GM19452 (cell line): ENCODE results near the gene ACTR1B.
"Not testable (repeated sequence)": the region's sequence is repeated elsewhere in the genome, so short reads cannot be mapped to it uniquely, and the experiment has no call there.

Experiments
- ATAC-seq: cut with Tn5 transposase; IDR thresholded peaks from one replicate; pipeline ENCODE4 v1.9.1; 2021; ENCODE audit not compliant: unreplicated experiment

The ACTR1B gene

DNA sequence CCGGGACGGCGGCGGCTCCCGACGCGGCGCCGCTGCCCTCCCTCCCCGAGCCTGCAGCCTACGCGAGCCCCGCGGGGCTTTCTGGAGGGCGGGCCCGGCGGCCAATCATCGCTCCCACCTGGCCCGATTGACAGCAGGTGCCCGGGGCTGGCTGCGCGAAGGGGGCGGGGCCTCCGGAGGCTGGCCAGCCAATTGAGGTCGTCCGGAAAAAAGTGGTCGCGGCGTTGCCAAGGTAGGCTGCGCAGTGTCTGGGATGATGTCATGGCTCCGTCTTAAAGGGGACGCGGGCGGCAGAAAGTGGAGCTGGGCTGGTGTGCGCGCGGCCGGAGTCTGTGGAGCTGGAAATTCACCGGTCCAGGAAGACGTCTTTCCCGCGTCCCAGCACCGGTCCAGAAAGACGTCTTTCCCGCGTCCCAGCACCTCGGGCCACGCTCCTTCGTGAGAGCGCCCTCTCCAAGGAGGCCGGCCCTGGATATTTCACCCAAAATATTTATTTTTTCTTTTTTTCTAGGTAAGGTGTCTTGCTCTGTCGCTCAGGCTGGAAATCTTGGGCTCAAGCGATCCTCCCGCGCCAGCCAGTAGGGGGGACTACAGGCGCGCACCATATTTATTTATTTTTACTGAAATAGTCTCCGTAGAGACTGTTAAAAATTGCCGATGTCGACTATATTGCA, at the start of gene ACTR1B:
Gene ACTR1B, minus strand, starts transcription at position 83 of the 674 bp plus-strand sequence. CDS start 154 bp downstream, outside the sequence.
- peak; percentile 82 for ATAC-seq

DNA sequence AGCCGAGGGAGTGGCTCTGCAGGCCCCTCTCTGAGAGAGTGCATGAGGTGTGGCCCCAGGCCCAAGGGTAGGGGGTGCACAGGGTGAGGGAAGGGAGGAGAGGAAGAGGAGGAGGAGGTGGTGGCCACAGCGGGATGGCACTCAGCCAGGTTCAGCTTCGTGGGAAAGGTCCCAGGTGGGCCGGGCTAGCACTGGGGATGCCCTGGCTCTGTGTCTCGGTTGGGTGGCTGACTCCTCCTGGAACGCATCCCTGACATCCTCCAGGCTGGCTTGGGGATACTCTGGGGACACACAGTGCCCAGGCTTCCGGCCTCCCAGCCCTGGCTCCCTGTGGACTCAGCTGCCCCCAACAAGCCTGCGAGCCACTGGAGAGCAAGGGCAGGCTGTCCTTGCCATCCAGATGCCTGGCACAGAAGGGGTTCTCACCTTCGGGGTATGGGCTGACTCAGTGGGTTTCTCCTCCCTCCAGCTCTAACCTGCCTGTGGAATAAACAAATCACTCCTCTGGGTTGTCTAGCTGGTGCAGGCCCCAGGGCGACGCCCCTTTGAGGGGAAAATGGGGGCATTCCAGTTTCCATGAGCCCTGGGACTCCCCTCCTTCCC, 49.0 kb upstream of the ACTR1B start:
- no peak for ATAC-seq

DNA sequence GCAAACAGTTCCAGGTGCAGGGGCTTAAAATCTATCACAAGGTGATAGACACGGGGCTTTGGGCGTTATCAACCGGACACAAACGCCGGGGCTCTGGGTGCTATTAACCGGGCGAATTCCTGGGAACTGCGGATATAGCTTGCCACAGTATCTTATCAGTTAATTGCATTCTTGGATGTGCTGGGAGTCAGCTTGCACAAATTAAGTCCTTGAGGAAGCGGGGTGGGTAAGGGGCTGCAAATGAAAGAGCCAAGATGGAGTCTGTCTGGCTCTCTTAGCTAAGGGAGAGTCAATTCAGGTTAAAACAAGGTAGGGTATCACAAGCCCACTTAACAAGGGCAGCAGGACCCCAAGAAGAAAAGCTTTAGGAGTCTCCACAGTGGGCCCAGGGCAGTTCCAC, 48.3 kb upstream of the ACTR1B start:
- ATAC-seq, result not testable (repeated sequence)

DNA sequence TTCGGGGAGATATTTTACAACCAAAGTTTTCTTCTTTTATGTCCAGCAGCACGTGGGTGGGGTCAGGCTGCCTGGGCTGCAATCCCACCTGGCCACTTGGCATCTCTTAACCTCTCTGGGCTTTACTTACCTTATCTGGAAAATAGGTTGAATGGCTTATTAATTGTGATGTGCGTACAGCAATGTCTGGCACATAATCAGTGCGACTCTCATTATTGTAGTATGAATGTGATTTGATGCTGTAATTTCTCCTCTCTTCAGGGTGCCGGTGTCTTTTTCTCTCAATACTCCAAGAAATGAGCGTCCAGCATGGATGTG, 47.5 kb upstream of the ACTR1B start:
- ATAC-seq, result no peak

DNA sequence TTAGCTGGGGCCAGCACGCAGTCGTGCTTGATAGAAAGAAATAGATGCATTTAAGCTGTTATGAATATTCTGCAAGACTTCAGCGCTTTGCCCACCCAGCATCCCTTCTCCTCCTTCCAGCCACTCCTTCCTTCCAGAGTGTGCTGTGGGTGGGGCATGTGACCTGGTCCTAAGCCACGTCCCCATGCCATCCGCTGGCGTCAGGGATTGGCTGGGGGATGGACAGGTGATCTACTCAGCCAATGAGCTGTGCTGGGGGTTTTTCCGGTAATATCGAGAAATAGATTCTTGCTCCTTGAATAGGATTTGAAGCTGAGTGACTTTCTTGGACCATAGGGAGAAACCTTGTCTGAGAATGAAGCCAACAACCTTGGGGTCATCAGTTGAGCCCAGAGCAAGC, 44.8 kb upstream of the ACTR1B start:
- ATAC-seq, result no peak

DNA sequence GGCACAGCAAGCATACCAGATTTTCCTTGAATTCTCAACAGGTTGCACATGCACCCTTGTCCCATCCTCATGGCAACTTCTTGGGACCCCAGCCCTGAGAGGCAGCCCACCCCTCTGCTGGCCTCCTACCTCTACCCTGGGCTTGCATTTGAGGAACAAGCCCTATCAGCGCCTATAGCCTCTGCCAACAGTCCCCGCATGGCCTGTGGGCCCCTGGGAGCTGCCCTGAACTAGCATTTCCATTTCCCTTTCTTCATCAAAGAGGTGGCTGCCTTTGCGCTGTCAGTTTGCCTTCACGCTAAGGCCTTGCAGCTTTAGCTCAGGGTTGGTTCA, 44.2 kb upstream of the ACTR1B start:
- ATAC-seq, result no peak

DNA sequence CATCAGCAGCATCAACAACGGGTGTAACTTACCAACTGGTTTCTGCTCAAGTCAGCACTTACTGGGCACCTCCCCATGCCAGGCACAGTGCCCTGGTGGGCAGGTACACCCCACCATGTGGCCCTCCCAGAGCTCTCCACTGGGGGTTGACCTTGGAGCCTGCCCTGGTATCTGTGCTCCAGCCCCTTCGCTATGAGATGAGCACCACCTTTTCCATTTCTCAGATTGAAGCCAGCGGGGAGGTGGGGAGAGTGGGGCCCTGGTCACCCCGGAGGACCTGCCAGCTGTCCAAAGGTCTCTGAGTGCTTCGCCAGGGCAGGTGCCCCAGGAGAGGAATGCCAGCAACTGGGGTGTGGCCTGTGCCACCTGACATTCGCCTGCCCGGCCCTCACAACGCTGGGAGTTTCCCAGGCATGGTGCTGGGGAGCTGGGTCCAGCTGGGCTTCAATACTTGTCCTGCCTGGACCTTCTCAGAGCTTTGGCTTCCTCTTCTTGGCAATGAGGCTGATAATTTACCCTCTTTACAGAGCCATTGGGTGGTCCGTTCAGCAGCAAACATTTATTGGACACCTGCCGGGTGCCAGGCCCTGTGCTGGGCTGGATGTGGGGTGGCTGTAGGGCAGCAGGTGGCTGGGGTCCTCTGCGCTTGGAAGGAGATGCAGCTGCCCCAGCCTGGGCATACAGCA, 43.7 kb upstream of the ACTR1B start:
- ATAC-seq, result no peak

DNA sequence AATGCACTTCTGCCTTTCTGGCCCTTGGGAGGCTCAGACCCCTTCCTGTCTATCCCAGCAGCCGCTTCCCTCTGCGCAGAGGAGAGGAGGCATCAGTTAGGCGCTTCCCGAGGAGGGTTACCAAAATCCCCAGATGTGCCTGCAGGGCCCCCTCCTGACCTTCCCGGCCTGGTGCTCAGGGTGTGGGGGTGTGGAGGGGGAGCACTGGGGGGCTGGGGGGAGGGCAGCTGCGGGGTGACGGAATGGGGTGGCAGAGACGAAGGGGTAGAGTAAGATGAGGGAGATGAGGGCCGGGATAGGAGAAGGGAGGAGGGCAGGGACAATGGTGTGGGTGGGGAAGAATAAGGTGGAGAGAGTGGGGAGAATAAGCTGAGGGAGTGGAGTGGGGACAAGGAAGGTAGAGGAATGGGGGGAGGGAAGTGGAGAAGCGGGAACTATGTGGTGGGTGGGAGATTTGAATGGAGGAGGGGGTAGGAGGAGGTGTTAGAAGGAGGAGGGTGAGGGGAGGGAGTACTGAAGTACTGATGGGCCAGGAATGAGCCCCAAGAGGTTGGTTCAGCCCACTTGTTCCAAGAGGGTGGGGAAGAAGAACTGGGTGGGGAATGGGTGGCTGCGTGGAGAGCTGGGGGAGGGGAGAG, 43.0 kb upstream of the ACTR1B start:
- ATAC-seq, result no peak

DNA sequence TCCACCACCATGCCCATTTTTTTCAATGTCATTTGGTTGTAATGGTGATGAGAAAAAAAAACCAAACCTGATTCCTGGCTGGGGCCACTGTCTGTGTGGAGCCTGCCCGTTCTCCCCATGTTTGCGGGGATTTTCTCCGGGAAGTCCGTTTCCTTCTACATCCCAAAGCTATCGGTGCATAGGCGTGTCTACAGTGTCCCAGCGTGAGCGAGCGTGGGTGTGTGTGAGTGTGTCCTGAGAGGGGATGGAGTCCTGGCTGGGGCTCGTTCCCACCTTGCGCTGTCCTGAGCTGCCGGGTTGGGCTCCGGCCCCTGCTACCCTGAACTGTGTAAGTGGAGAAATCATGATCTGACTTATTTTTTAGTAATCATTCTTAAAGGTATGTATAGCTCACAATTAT, 42.3 kb upstream of the ACTR1B start:
- no peak for ATAC-seq

DNA sequence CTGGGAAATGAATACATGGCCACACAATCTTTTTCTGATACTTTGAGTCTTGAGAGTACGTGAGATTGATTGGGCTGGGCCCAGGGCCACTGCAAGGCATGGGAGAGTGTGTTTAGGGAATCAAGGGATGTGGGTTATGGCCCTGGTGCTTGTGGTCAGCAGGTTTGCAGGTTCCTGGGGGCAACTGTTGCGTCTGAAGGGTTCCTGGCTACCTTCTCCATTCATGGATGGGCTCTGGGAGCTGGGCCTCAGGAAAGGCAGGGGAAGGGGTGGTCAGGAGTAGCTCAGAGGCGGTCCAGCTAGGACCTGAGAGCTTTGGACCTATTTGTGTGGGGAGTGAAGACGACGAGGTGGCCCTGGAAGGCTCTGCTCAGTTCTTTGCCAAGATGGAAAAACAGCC, 41.1 kb upstream of the ACTR1B start:
- ATAC-seq, result no peak

DNA sequence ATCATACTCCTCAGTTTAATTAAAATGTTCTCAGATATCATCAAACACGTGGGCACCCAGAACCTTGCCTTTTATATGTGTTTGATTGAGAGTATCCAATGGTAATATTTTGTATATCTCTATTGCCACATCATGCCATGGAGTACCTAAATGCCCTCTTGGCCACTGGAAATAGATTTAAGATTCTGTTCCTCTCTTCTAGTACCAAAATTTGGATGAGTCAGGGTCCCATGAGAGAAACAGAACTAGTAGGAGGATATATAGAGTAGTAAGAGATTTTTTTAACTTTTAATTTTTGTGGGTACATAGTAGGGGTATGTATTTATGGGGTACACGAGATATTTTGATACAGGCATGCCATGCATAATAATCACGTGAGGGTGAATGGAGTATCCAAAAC, 39.9 kb upstream of the ACTR1B start:
- ATAC-seq, result no peak

DNA sequence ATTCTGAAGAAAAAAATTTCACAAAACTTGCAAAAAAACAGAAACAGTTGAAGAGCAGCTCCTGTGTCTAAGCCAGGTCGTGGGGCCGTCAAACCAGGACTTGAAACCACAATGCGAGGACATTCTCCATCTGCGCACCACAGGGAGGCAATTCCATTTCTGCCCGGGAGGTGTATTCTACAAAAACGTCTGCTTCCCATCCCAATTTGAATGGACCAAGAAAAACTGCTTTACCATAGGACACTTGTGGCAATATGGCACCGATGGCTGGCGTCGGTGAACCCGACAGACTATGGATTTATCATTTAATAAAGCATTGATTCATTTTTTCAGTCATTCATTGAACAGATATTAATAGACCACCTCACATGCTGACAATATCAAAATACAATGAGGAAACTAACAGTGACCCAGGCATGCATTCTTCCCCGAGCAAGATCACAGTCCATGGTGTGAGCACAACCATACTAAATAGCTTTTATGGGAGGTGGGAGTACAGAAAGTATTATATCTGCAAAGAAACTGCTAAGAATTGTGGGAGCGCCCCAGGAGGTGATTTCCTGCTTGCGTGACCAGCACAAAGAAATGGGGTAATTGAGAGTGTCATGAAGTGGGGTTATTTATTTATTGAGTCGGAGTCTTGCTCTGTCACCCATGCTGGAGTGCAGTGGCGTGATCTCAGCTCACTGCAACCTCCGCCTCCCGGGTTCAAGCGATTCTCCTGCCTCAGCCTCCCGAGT, 39.1 kb upstream of the ACTR1B start:
- ATAC-seq, result no peak

DNA sequence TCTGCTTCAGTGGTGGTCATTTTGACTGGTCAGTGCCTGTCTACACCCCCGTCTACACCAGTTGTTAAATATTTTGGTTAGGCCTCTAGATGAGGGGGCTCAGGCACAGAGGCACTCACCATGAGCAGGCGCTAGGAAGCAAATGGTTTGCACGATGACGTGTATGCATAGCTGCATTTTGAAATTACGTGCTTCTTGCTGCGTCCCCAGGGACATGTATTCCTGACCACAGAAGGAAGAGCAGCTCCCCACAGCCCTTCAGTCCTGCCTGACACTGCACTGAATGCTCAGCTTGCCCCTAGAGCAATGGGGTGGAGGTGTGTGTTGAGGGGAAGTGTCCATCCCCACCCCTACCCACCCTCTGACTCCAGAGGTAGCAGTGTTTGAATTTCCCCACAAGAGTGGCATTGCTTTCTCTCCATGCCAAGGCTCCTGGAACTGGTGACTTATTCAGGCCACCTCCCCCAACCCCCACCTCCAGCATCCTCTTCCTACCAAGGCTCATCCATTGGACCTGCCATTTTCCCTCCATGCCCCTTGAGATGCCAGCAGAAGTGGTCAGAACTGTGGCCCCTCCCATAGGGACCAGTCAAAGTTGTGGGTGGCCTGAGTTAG, 38.1 kb upstream of the ACTR1B start:
- no peak for ATAC-seq

DNA sequence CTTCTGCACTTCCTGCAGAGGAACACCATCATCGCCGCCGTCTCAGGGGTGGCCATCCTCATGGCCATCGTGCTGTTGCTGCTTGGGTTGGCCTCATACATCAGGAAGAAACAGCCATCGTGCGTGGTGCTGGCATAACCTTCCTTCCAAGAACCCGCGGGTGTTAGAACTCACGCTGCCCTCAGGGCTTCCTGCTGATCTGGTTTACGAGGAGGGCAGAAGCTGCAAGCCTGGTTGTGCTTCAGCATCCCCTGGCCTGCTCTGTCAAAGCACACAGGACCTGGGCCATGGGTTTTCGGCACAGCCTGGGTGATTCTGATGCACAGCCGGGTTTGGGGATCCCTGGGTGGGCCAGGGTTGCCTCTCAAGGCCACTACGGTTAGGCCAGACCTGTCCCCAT, 37.3 kb upstream of the ACTR1B start:
- no peak for ATAC-seq

DNA sequence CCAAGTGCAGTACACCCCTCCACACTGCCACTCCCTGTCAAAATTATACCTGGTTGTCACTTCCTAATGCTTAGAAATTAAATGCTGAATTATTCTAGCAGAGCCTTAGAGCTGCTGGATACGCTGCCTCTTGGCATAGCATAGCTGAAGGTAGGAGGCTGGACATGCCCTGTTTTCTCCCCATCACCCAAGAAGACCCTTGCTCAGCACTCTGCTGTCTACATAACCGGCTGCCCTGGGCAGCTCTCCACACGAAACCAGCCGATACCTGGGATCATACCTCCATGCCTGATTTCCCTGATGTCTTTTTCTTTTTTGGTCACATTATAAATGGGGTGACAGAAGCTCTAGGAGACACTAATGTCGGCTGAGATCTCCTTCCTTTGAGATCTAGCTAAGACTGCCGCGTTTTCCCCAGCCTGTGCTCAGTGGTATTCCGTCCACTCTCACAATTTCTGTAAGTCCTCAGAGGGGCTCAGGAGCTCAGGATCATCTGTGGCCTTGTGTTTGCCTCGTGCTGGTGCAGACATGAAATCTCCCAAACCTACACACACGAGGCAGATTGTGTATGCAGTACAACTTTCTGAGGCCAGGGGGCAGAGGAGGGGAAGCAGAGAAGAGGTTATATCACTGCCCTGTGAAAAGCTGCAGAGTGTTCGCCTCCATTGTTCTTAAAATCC, 36.1 kb upstream of the ACTR1B start:
- ATAC-seq, result no peak

DNA sequence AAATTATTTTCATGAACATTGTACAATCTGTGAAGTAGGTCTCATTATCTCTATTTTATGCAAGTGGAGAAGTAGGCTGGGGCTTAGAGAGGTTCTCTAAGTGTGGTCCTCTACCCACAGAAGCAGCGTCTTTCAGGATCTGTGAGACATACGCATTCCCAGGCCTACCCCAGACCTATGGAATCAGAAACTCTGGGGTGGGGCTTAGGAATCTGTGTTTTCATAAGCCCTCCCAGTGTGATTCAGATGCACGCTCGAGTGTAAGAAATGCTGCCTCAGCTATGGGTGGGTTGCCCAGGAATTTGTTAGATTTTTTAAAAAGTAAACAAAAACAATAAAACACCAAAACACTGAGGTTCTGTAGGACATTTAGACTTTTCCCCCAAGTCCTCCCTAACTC, 34.7 kb upstream of the ACTR1B start:
- no peak for ATAC-seq

DNA sequence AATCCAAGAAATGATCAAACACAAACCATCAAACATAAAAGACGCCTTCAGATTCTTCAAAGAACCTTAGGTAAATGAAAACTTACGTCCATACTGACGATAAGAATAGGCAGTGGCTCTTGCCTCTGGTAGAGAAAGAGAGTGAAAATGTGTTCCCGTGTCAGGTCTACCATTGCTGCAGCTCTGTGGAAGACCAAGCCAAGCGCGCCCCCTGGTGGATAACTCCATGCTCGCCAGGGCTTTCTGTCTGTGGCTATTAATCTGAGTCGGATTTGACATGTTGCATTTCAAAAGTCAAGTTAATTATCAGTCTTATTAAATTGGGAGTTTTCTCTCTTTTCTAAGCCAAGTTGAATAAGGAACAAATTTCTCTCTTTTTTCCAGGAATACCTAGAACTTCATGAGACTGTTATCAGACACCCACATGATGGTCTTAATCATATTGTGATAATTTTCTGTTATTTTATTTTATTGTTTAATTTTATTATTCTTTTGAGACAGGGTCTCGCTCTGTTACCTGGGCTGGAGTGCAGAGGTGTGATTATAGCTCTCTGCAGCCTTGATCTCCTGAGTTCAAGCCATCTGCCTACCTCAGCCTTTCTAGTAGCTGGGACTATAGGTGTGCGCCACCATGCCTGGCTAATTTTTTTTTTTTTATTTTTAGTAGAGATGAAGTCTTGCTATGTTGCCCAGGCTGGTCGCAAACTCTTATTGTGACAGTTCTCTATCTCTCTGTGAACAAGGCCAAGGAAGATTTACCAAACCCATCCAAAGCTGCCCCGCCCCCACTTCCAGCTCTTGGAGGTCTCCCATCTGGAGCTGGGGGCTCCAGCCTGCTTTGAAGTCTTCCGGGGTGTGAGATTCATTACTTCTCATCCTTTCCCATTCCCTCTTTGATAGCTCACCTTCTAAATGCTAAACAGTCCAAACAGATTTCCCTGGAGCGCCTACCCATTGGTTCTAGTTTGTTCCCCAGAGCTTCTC, 33.7 kb upstream of the ACTR1B start:
- no peak for ATAC-seq

DNA sequence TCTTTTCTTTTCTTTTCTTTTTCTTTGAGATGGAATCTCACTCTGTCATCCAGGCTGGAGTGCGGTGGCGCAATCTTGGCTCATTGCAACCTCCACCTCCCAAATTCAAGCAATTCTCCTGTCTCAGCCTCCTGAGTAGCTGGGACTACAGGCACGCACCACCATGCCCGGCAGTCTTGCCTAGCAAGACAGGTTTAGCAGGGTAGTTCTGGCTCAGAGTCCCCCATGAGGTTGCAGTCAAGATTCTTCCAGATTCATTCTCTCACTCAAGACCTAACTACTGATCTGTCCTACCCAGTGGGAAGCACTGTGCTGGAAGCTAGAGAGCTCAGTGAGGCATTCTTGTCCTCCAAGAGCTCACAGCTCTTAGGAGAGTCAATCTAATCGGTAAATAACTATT, 31.9 kb upstream of the ACTR1B start:
- no peak for ATAC-seq

DNA sequence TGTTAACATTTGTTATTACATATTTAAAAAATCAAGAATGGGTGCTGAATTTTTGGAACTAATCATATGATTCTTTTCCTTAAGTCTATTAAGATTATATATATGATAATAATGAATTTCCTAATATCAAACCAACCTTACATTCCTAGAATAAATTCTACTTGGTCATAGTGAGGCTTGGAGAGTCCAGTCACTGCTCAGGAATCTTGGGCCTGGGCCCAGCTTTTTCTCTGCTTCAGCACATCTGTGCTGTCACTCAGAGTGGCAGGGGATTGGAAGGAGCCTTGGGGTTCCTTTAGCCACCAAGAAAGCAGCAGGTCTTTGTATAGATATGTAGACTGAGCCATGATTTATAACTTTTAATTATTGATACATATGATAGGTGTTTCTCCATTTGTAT, 29.6 kb upstream of the ACTR1B start:
- no peak for ATAC-seq
